Stimulated activated naive B cell treated with anti-CD40 and anti-IgM and Interleukin-4, amounts not matched to agents 10 μg/mL and 1 μg/mL and 100 μg/mL, for 72 hours (primary cell): ENCODE results near the gene UBC.
"Not testable (repeated sequence)": the region's sequence is repeated elsewhere in the genome, so short reads cannot be mapped to it uniquely, and the experiment has no call there.

Source experiments
- ATAC-seq, 2 donors: fragments of 150-1000 bp; cut with Tn5 transposase; replicated peaks; 2 replicates each; pipeline ENCODE4 v1.10.0; 2021; ENCODE audit warnings: moderate library complexity in 1 of 2
- DNase-seq: peaks from one replicate; pipeline ENCODE4 v3.0.0; 2021
- H3K27ac Mint-ChIP-seq: one replicate; pipeline ENCODE4 v1.8.0; 2022; ENCODE audit warnings: mild to moderate bottlenecking, mixed read lengths
- H3K27me3 Mint-ChIP-seq, 2 donors: one replicate each; pipeline ENCODE4 v1.8.0; 2022; ENCODE audit warnings: mixed read lengths in 2 of 2
- H3K36me3 Mint-ChIP-seq, 2 donors: one replicate each; pipeline ENCODE4 v1.8.0; 2022; ENCODE audit warnings: mixed read lengths in 2 of 2, mild to moderate bottlenecking in 1 of 2
- H3K4me1 Mint-ChIP-seq, 2 donors: one replicate each; pipeline ENCODE4 v1.8.0; 2022; ENCODE audit warnings: mixed read lengths in 2 of 2, mild to moderate bottlenecking in 1 of 2
- H3K4me3 Mint-ChIP-seq, 2 donors: one replicate each; pipeline ENCODE4 v1.8.0; 2022; ENCODE audit warnings: mild to moderate bottlenecking in 2 of 2, mixed read lengths in 2 of 2, moderate library complexity in 1 of 2
- H3K9me3 Mint-ChIP-seq, 2 donors: one replicate each; pipeline ENCODE4 v1.8.0; 2022; ENCODE audit warnings: mixed read lengths in 2 of 2, mild to moderate bottlenecking in 1 of 2

The UBC gene

GRCh38 chr12:124941170-124941527, 26.7 kb upstream of the UBC start:
- peaks cover 4 to 14% of the 10 kb centered on the region in 2 donors for H3K4me1 Mint-ChIP-seq
- no peak overlapping the region for H3K27ac Mint-ChIP-seq
- no peaks in the 10 kb centered on the region for H3K27me3 Mint-ChIP-seq
- H3K4me3 Mint-ChIP-seq = no peak overlapping the region
- ATAC-seq = no peak
- peaks cover 18 to 20% of the 10 kb centered on the region in 2 donors for H3K36me3 Mint-ChIP-seq
- DNase-seq = no peak
- H3K9me3 Mint-ChIP-seq = no peaks in the 10 kb centered on the region

GRCh38 chr12:124940393-124941169, 26.1 kb upstream of the UBC start:
- H3K4me3 Mint-ChIP-seq = no peak overlapping the region
- H3K4me1 Mint-ChIP-seq = peaks cover 4 to 14% of the 10 kb centered on the region in 2 donors
- H3K9me3 Mint-ChIP-seq = no peaks in the 10 kb centered on the region
- peak; percentile 40 to 42 for ATAC-seq
- DNase-seq = peak; percentile 79
- no peak overlapping the region for H3K27ac Mint-ChIP-seq
- H3K27me3 Mint-ChIP-seq = no peaks in the 10 kb centered on the region
- peaks cover 13 to 16% of the 10 kb centered on the region in 2 donors for H3K36me3 Mint-ChIP-seq

GRCh38 chr12:124940143-124940392, 25.6 kb upstream of the UBC start:
- Mint-ChIP-seq H3K27me3 (no peaks in the 10 kb centered on the region), H3K36me3 (peaks cover 11 to 13% of the 10 kb centered on the region in 2 donors), H3K9me3 (no peaks in the 10 kb centered on the region), H3K27ac (no peak overlapping the region), H3K4me3 (no peak overlapping the region), H3K4me1 (peaks cover 4 to 14% of the 10 kb centered on the region in 2 donors)
- ATAC-seq (peak in 1 of 2 donors; percentile 54), DNase-seq (no peak)

- peak; percentile 77 to 84 for ATAC-seq
- Mint-ChIP-seq H3K9me3 (no peaks in the 10 kb centered on the region), H3K4me3 (no peak overlapping the region), H3K27ac (no peak overlapping the region), H3K4me1 (peaks cover 4 to 14% of the 10 kb centered on the region in 2 donors), H3K36me3 (peaks cover 8 to 9% of the 10 kb centered on the region in 2 donors), H3K27me3 (no peaks in the 10 kb centered on the region)
- DNase-seq = peak; percentile 85
Observed at GRCh38 chr12:124939421-124940142, 25.1 kb upstream of the UBC start.

DNA sequence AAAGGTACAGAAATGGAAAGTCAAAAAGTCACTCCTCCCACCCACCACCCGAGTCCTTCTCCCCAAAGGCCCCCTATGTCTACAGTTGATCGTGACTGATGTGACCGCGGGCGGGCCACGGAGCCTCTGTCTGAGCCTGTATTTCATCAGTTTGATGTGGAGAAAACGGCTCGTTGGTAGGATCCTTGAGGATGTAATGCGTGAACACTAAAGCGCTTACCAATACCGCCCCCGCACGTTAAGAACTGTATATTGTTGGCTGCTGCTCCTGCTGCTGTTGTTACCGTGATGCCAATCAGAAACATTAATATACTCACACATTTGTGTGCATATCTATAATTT, 24.6 kb upstream of the UBC start:
- peak; percentile 31 for DNase-seq
- H3K36me3 Mint-ChIP-seq = peaks cover 8 to 9% of the 10 kb centered on the region in 2 donors
- H3K4me1 Mint-ChIP-seq = peaks cover 4 to 14% of the 10 kb centered on the region in 2 donors
- no peak overlapping the region for H3K27ac Mint-ChIP-seq
- H3K4me3 Mint-ChIP-seq = no peak overlapping the region
- no peaks in the 10 kb centered on the region for H3K9me3 Mint-ChIP-seq
- H3K27me3 Mint-ChIP-seq = no peaks in the 10 kb centered on the region
- ATAC-seq = peak; percentile 26 to 33

GRCh38 chr12:124938587-124938986, 24.1 kb upstream of the UBC start:
- ATAC-seq = no peak
- no peaks in the 10 kb centered on the region for H3K9me3 Mint-ChIP-seq

GRCh38 chr12:124938108-124938507, 23.7 kb upstream of the UBC start:
- Mint-ChIP-seq H3K4me1 (peaks cover 4 to 14% of the 10 kb centered on the region in 2 donors), H3K4me3 (peak overlapping the region in 1 of 2 donors; percentile 73), H3K9me3 (no peaks in the 10 kb centered on the region), H3K27ac (no peak overlapping the region), H3K27me3 (no peaks in the 10 kb centered on the region), H3K36me3 (peaks cover 5 to 7% of the 10 kb centered on the region in 2 donors)
- DNase-seq (no peak), ATAC-seq (no peak)

More at GRCh38 chr12:124938587-124938986, 24.1 kb upstream of the UBC start:
- Mint-ChIP-seq H3K4me3 (no peak overlapping the region), H3K27me3 (no peaks in the 10 kb centered on the region), H3K4me1 (peaks cover 4 to 14% of the 10 kb centered on the region in 2 donors), H3K27ac (peak overlapping the region; percentile 51), H3K36me3 (peaks cover 8 to 9% of the 10 kb centered on the region in 2 donors)
- DNase-seq = no peak

- peaks cover 9 to 14% of the 10 kb centered on the region in 2 donors for H3K27me3 Mint-ChIP-seq
- not testable (repeated sequence) for H3K27ac Mint-ChIP-seq, ATAC-seq
Observed at GRCh38 chr12:124931528-124931927, 17.1 kb upstream of the UBC start.

DNA sequence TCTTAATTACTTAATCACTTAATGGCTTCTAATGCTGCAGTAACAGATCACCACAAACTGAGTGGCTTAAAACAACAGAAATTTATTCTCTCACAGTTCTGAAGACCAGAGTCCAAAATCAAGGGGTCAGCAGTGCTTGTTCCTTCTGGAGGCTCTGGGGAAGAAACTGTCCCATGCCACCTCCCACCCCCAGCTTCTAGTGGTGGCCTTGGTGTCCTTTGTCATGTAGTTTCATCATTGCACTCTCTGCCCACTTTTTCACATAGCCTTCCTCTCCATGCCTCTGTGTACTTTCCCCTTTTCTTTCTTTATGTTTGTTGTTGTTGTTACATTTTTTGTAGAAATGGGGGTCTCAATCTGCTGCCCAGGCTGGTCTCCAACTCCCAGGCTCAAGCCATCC, 16.1 kb upstream of the UBC start:
- H3K27ac Mint-ChIP-seq = no peak overlapping the region
- H3K27me3 Mint-ChIP-seq = peaks cover 9 to 14% of the 10 kb centered on the region in 2 donors

More at GRCh38 chr12:124931528-124931927, 17.1 kb upstream of the UBC start:
- DNase-seq, H3K9me3 Mint-ChIP-seq, H3K4me3 Mint-ChIP-seq: not testable (repeated sequence)
- peaks cover 8 to 12% of the 10 kb centered on the region in 2 donors for H3K36me3 Mint-ChIP-seq
- H3K4me1 Mint-ChIP-seq = peaks cover 22 to 28% of the 10 kb centered on the region in 2 donors

DNA sequence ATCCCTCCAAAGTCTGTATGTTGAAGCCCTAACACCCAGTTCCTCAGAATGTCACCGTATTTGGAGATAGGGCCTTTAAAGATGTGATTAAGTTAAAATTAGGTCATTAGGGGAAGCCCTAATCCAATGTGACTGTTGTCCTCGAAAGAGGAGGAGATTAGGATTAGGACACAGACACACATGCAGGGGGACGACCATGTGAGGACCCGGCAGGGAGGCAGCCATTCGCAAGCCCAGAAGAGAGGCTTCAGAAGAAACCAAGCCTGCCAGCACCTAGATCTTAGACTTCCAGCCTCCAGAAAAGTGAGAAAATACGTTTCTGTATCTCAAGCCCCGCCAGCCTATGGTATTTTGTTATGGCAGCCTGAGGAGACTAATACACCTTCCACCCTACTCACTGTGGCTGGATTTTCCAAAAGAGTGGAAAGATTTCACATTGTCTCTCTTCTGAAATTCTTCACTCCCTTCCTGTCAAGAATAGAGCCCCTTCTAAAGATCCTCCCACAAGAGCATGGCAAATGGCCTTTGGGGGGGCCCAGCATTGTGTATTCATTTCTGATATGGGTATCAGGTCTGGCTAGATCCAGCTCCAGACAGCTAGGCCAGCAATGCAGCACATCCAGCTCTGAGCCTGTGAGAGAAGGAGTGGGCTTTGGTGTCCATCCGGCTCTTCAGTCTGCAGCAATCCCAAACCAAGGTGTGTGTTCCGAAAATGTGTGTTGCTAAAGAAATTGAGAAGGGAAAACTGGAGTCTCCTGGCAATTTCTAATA, 15.4 kb upstream of the UBC start:
- no peak for ATAC-seq
- H3K27ac Mint-ChIP-seq = no peak overlapping the region

More for the DNA sequence above, 16.1 kb upstream of the UBC start:
- H3K36me3 Mint-ChIP-seq = peaks cover 8 to 12% of the 10 kb centered on the region in 2 donors
- H3K4me3 Mint-ChIP-seq = no peak overlapping the region
- no peak for ATAC-seq
- peaks cover 0 to 5% of the 10 kb centered on the region in 2 donors for H3K9me3 Mint-ChIP-seq
- DNase-seq = no peak
- peaks cover 24 to 38% of the 10 kb centered on the region in 2 donors for H3K4me1 Mint-ChIP-seq

GRCh38 chr12:124928912-124929530, 14.6 kb upstream of the UBC start:
- peak overlapping the region in 1 of 2 donors; percentile 87 for H3K4me3 Mint-ChIP-seq

More for the DNA sequence above, 15.4 kb upstream of the UBC start:
- DNase-seq = no peak
- peaks cover 9 to 14% of the 10 kb centered on the region in 2 donors for H3K27me3 Mint-ChIP-seq
- peaks cover 0 to 5% of the 10 kb centered on the region in 2 donors for H3K9me3 Mint-ChIP-seq
- no peak overlapping the region for H3K4me3 Mint-ChIP-seq
- peaks cover 28 to 41% of the 10 kb centered on the region in 2 donors for H3K4me1 Mint-ChIP-seq
- H3K36me3 Mint-ChIP-seq = peaks cover 8 to 12% of the 10 kb centered on the region in 2 donors

GRCh38 chr12:124928095-124928911, 13.9 kb upstream of the UBC start:
- Mint-ChIP-seq H3K27ac (peak overlapping the region; percentile 99), H3K9me3 (peaks cover 0 to 5% of the 10 kb centered on the region in 2 donors), H3K27me3 (peaks cover 9 to 14% of the 10 kb centered on the region in 2 donors), H3K4me1 (peaks cover 28 to 41% of the 10 kb centered on the region in 2 donors), H3K4me3 (peak overlapping the region; percentile 87 to 90), H3K36me3 (peaks cover 8 to 12% of the 10 kb centered on the region in 2 donors)
- ATAC-seq (peak; percentile 55 to 62), DNase-seq (no peak)

More at GRCh38 chr12:124928912-124929530, 14.6 kb upstream of the UBC start:
- Mint-ChIP-seq H3K27ac (peak overlapping the region; percentile 0), H3K27me3 (peaks cover 9 to 14% of the 10 kb centered on the region in 2 donors), H3K9me3 (peaks cover 0 to 5% of the 10 kb centered on the region in 2 donors), H3K4me1 (peaks cover 28 to 41% of the 10 kb centered on the region in 2 donors), H3K36me3 (peaks cover 8 to 12% of the 10 kb centered on the region in 2 donors)
- DNase-seq (no peak), ATAC-seq (no peak)
